NCI-H146 treated with DMSO at 0.1 percent for 48 hours (cell line): ENCODE measurements around the gene SPINDOC.
"Not testable (repeated sequence)": the region's sequence is repeated elsewhere in the genome, so short reads cannot be mapped to it uniquely, and the experiment has no call there.

Experiments
- DNase-seq: peaks from one replicate; lab custom pipeline; 2025; ENCODE audit not compliant: unreplicated experiment; lab: John Stamatoyannopoulos, UW

The SPINDOC gene

GRCh38 chr11:63853476-63853875 lies 40.2 kb downstream of the SPINDOC start:
- no peak for DNase-seq

DNA sequence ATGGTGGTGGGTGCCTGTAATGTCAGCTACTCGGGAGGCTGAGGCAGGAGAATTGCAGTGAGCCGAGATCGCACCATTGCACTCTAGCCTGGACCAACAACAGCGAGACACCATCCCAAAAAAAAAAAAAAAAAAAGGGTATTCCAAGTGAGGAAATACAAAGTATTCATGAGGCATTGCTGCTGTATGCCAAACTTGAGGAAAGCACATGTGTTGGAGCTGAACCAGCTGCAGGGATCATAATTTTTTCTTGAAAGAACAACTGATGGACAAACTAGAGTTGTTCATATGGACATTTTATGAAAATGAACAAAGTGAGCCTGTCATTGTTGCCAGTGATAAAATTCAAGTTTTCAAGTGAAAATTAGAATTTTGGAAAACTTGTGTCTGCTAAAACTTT lies 41.4 kb downstream of the SPINDOC start:
- DNase-seq: no peak

DNA sequence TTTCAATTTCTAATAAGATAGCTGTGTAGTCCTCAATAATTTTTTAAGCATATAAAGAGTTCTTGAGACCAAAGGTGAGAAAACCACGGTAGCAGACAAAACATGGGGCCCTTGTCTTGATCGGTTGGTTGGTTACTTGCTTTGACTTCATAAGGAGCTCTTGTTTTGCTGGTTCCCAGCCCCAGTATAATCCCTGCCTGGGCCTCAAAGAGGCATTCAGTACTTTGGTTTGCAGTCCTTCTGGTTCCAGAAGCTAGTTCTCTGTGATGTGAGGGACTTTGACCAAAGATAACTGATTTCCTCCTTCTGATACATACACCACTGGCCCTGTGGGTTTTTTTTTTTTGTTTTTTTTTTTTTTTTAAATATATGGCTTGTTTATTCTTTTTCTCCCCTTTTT lies 42.7 kb downstream of the SPINDOC start:
- no peak for DNase-seq

DNA sequence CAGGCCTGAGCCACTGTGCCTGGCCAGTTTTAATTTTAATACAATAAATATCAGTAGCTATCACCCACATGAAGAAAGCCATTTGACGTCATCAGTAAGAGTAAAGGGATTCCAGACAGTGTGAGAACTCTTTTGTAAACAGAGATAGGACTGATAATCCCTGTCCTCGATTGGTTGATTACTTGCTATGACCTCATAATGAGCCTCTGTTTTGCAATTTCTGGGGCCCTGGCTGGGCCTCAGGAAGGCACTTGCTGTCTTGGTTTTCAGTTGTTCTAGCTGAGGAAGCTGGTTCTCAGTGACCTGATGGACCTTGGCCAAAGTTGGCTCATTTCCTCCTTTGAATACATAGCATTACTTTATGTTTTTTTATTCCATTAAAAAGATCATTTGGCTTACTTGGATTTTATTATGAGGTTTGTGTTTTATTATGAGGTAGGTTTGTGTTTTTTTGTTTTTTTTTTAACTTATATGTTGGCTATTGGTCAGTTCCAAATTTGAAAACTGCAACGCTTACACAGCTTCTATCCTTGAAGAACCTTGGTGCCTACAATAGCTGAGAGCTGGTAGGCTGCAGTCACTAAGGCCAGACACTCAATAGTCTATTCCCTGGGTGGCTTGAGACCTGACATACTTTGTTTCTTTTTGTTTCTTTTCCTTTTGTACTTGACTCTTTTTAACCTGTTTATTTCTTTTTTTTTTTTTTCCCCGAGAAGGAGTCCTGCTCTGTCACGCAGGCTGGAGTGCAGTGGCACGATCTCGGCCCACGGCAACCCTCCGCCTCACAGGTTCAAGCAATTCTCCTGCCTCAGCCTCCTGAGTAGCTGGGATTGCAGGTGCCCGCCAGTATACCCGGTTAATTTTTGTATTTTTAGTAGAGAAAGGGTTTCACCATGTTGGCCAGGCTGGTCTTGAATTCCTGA lies 45.6 kb downstream of the SPINDOC start:
- no peak for DNase-seq

DNA sequence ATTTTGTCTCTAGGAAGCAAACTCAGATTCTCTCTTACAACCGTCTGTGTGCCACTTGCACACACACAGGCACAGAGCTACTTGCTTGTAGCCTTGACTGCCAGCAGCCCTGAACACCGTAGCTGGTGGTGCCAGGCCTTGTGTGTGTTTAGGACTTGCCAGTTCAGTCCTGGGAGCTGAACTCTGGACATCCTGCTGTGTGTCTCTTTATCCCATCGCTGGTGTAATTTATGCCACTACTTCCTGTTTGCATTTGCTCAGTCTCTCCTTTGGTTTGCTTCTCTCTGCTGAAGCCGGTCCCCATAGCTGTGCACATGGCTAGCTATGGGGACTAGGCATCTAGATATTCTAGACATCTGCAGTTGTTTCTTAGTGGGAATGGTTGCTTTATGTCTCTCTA lies 49.7 kb downstream of the SPINDOC start:
- peak; percentile 56 for DNase-seq

DNA sequence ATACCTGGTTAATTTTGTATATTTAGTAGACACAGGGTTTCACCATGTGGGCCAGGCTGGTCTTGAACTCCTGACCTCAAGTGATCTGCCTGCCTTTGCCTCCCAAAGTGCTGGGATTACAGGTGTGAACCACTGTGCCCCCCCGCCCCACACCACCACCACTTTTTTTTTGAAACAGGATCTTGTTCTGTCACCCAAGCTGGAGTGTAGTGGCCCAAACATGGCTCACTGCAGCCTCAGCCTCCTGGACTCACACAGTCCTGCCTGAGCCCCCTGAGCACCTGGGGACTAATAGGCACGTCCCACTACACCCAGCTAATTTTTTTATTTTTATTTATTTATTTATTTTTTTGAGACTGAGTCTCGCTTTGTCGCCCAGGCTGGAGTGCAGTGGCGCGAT lies 50.4 kb downstream of the SPINDOC start:
- not testable (repeated sequence) for DNase-seq

DNA sequence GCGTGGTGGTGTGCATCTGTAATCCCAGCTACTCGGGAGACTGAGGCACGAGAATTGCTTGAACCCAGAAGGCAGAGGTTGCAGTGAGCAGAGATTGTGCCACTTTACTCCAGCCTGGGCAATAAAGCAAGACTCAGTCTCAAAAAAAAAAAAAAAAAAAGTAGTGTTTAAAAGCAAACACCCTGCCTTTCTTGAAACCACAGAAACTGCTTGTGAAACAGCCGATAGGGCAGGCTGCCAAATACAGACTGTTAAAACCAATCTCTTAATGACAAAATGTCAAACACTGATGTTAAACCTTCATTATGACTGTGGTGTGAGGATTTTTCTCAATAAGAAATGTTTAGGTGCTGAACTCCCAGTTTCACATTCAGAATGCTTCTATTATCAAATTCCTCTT lies 53.0 kb downstream of the SPINDOC start:
- no peak for DNase-seq

DNA sequence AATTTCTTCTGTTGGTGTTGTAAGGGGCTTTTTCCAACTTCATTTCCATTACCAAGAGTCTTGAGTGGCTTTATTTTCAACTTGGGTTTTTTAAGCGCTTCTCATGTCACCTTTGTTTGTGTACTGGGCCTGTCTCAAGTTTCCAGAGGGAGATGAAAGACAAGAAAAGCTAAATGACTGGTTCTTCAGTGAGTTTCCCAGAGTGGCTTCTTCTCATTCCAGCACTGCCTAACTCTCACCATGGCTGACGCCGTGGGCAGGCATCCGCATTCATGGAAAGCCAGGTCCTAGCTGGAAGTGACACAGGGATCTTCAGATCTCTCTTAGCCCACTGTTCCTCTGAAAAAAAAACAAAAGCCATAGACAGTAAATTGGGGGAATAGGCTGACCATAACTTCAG lies 54.3 kb downstream of the SPINDOC start:
- no peak for DNase-seq

- no peak for DNase-seq
Observed at GRCh38 chr11:63868399-63869064, 55.3 kb downstream of the SPINDOC start.

DNA sequence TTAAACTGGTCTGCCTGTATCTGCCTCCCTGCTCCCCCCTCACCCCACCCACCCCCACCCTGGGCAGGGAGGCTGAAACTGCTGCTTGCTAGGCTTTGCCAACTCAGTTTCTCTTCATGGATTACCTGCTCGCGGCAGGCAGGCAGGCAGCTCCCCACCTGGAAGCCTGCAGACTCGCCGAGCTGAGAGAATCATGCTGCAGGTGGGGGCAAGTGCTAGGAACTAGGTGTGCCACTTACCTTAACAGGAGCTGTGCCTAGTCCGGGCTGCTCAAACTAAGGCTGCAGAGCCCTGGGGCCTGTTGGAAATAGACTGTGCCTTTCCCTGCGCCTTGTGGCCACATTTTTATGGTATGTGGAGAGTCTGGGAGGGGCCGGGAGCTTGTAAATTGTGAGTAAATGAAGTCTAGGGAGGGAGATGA lies 55.9 kb downstream of the SPINDOC start:
- DNase-seq: no peak

GRCh38 chr11:63869683-63870082 lies 56.4 kb downstream of the SPINDOC start:
- DNase-seq: no peak

DNA sequence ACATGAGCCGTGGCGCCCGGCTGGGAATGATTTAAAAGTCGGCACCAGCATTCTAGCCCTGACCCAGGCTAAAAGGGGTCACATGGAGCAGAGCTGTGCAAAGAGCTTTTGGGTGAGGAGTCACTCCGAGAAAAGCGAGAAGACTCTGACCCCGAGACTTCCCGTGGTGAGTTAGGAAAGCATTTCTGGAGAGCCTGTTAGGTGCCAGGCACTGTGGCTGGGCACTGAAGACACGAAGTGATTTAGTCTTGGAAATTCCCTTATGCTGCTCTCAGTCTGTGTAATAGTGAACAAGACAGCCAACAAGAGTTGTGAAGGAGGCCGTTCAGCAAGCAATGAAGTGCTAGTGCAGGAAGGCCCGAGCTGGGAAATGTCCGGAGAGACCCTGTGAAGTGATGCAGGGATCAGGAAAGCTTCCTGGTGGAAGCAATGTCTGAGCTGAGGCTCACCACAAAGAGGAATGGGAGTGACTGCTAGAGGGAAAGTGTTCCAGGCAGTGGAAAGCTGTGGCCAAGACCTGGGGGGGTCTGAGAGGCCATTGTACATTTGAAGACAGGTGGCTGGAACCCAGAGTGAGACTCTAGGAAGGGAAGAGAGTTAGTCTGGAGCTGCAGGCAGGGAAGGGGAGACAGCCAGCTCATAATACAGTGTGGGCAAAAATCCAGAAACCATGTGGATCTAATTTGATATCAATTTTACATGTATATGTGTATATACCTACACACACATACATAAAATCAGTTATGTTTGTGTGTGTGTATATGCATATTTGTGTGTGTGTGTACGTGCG lies 57.3 kb downstream of the SPINDOC start:
- no peak for DNase-seq

- peak; percentile 2 for DNase-seq
Observed at GRCh38 chr11:63871962-63872799, 58.9 kb downstream of the SPINDOC start.

DNA sequence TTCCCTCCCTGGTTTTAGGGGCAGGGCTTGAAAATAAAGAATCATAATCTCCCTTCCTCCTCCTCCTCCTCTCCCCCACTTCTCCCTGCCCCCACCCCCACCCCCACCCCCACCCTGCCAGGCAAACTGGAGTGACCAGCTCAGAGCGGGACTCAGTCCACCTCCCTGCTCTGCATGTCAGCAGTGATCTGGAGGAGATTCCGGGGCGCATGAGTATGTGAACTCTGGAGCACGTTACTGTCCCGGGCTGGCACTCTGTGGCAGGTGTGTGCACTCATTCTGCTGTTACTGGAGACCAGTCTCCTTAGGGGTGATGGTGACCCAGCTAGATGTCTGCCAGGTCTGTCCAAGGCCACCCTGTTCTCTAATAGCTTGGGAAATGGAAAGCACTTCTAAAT lies 59.5 kb downstream of the SPINDOC start:
- DNase-seq: no peak

- no peak for DNase-seq
Observed at GRCh38 chr11:63873311-63873710, 60.1 kb downstream of the SPINDOC start.

GRCh38 chr11:63874511-63874910 lies 61.3 kb downstream of the SPINDOC start:
- no peak for DNase-seq

DNA sequence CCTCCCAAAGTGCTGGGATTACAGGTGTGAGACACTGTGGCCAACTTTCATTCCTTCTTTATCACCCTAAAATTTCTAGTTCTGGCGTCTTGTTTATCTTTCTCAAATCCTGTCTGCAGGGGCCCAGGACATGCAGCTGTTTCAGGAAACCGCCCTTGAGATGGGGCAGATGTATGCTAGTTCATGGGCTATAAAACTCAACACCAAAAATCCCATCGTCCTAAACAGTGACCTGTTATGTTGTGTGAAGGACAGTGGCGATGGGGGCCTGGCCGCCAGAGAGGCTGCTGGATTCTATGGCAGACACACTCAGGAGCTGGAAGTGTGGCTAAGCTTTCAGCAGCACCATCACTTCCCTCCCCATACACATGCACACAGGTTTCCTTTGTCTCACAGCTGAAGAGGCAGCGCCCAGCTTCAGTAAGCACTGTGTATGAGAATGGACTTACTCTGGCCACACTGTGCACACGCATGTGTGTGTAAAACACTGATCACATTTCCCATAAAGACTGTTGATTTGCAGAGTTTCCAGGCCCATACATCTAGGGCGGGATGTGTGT lies 62.3 kb downstream of the SPINDOC start:
- DNase-seq: no peak

DNA sequence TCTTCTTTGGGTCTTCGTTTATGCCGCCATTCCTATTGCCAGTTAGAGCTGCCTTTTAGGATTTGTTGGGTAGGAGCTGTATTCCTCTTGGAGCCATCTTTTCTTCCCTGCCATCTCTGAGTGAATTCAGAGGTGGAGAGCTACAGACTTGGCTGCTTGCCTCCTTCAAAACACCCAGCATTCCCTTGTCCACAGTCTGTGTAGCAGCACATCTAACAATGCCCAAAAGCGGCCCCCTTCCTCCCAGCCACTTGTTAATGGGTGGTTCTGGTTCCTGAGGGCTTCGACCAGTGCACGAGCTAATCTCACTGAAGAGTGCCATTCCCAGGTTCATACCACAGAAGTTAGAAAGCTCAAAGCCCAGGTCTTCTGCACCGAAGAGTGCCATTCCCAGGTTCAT lies 63.4 kb downstream of the SPINDOC start:
- no peak for DNase-seq
